ENCODE data around the gene DSCAM.
"Not testable (repeated sequence)": the region's sequence is repeated elsewhere in the genome, so short reads cannot be mapped to it uniquely, and the experiment has no call there.

DNA sequence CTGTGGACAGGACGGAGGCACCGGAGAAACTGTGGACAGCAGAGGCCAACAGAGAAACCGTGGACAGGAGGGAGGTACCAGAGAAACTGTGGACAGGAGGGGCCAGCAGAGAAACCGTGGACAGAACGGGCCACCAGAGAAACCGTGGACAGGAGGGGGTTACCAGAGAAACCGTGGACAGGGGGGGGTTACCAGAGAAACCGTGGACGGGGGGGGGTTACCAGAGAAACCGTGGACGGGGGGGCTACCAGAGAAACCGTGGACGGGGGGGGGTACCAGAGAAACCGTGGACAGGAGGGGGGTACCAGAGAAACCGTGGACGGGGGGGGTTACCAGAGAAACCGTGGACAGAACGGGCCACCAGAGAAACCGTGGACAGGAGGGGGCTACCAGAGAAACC lies 664.5 kb downstream of the DSCAM start:
- TF ChIP-seq, protein P1, sequence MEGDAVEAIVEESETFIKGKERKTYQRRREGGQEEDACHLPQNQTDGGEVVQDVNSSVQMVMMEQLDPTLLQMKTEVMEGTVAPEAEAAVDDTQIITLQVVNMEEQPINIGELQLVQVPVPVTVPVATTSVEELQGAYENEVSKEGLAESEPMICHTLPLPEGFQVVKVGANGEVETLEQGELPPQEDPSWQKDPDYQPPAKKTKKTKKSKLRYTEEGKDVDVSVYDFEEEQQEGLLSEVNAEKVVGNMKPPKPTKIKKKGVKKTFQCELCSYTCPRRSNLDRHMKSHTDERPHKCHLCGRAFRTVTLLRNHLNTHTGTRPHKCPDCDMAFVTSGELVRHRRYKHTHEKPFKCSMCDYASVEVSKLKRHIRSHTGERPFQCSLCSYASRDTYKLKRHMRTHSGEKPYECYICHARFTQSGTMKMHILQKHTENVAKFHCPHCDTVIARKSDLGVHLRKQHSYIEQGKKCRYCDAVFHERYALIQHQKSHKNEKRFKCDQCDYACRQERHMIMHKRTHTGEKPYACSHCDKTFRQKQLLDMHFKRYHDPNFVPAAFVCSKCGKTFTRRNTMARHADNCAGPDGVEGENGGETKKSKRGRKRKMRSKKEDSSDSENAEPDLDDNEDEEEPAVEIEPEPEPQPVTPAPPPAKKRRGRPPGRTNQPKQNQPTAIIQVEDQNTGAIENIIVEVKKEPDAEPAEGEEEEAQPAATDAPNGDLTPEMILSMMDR (IDR thresholded peaks at IDR 0.05; ENCODE audit: extremely low read depth in 1 of 2, insufficient read depth in 1 of 2, low read depth in 1 of 2, low read length in 2 of 2), result not testable (repeated sequence)
- TF ChIP-seq POLR2A (IDR thresholded peaks at IDR 0.05; ENCODE audit: low read depth, low read length); EZH2 (IDR thresholded peaks at IDR 0.05; ENCODE audit: borderline replicate concordance, low read depth, low read length, severe bottlenecking): not testable (repeated sequence)
- TF ChIP-seq, protein P2, sequence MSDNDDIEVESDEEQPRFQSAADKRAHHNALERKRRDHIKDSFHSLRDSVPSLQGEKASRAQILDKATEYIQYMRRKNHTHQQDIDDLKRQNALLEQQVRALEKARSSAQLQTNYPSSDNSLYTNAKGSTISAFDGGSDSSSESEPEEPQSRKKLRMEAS (IDR thresholded peaks at IDR 0.05; ENCODE audit: insufficient read depth, insufficient read length), result not testable (repeated sequence)
